Forelimb muscle (tissue), 1 donor: ENCODE results near the gene DOCK8. TPM values are rescaled to one million over a fixed set of nuclear protein-coding genes. Genes with fewer than 3 reads are reported as not detected.
"Not testable (repeated sequence)": the region's sequence is repeated elsewhere in the genome, so short reads cannot be mapped to it uniquely, and the experiment has no call there.

ENCODE experiments used
- DNase-seq: peaks from one replicate; pipeline ENCODE4 v3.0.0-alpha.2; 2013; ENCODE audit warnings: low read depth
- polyA plus RNA-seq: library from polyadenylated mRNA; unstranded; fragments of 120-200 nt; gene quantifications from one replicate; pipeline ENCODE4 v1.2.1, GENCODE V29; 2013; ENCODE audit not compliant: insufficient read length

Gene DOCK8
- polyA plus RNA-seq, 1 donor: 6.0 TPM

GRCh38 chr9:224582-225520, 10.2 kb downstream of the DOCK8 start:
- no peak for DNase-seq

- DNase-seq: no peak
These were observed 13.2 kb downstream of the DOCK8 start for GRCh38 chr9:227860-228259.

- DNase-seq: no peak
These were observed 14.4 kb downstream of the DOCK8 start for GRCh38 chr9:228929-229695.

- DNase-seq: not testable (repeated sequence)
These were observed 17.0 kb downstream of the DOCK8 start for GRCh38 chr9:231625-232024.

- DNase-seq: not testable (repeated sequence)
These were observed 19.0 kb downstream of the DOCK8 start for GRCh38 chr9:233708-234107.

GRCh38 chr9:237141-237857, 22.6 kb downstream of the DOCK8 start:
- no peak for DNase-seq

GRCh38 chr9:237858-238345, 23.2 kb downstream of the DOCK8 start:
- DNase-seq: no peak

- no peak for DNase-seq
These were observed 27.9 kb downstream of the DOCK8 start for GRCh38 chr9:242461-243080.

GRCh38 chr9:248278-248961, 33.8 kb downstream of the DOCK8 start:
- no peak for DNase-seq

GRCh38 chr9:249025-249424, 34.4 kb downstream of the DOCK8 start:
- DNase-seq: no peak

- DNase-seq: no peak
These were observed 35.4 kb downstream of the DOCK8 start for GRCh38 chr9:250039-250438.

- no peak for DNase-seq
These were observed 36.0 kb downstream of the DOCK8 start for GRCh38 chr9:250625-251024.

- DNase-seq: no peak
These were observed 36.7 kb downstream of the DOCK8 start for GRCh38 chr9:251398-251797.

GRCh38 chr9:253539-253938, 38.9 kb downstream of the DOCK8 start:
- DNase-seq: no peak

- DNase-seq: no peak
These were observed 39.9 kb downstream of the DOCK8 start for GRCh38 chr9:254516-254915.

- no peak for DNase-seq
These were observed 43.3 kb downstream of the DOCK8 start for GRCh38 chr9:257957-258356.

- DNase-seq: no peak
These were observed 45.0 kb downstream of the DOCK8 start for GRCh38 chr9:259405-260404.

- no peak for DNase-seq
These were observed 49.6 kb downstream of the DOCK8 start for GRCh38 chr9:264231-264630.

- DNase-seq: no peak
These were observed 50.7 kb downstream of the DOCK8 start for GRCh38 chr9:265209-265870.
